ENCODE data around the gene MRPL43.
A peak's percentile ranks its signal among the peaks of the same experiment; 100 is the strongest.

The MRPL43 gene

DNA sequence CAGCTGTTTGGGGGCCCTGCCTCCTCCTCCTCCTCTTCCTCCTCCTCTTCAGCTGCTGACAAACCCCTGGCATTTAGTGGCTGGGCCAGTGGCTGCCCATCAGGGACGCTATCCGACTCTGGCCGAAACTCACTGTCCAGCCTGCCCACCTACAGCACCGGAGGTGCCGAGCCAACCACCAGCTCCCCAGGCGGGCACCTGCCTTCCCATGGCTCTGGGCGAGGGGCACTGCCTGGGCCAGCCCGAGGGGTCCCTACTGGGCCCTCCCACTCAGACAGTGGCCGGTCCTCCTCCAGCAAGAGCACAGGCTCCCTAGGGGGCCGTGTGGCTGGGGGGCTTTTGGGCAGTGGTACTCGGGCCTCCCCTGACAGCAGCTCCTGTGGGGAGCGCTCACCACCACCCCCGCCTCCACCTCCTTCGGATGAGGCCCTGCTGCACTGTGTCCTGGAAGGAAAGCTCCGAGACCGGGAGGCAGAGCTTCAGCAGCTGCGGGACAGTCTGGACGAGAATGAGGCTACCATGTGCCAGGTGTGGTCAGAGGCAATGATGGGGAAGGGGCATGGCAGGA lies 16.4 kb upstream of the MRPL43 start:
- TF ChIP-seq GATA1 (IDR thresholded peaks at IDR 0.05; ENCODE audit: low read depth, low read length), result no peak
- TF ChIP-seq POLR2A (IDR thresholded peaks at IDR 0.05; ENCODE audit: low read length), result no peak
- no peak for DNase-seq

DNA sequence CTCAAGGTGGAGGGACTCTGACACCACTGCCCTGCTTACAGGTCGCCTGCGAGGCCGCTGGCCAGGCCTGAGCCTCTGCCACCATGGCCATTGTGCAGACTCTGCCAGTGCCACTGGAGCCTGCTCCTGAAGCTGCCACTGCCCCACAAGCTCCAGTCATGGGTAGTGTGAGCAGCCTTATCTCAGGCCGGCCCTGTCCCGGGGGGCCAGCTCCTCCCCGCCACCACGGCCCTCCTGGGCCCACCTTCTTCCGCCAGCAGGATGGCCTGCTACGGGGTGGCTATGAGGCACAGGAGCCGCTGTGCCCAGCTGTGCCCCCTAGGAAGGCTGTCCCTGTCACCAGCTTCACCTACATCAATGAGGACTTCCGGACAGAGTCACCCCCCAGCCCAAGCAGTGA lies 15.2 kb upstream of the MRPL43 start:
- no peak for TF ChIP-seq POLR2A (IDR thresholded peaks at IDR 0.05; ENCODE audit: low read length)
- TF ChIP-seq GATA1 (IDR thresholded peaks at IDR 0.05; ENCODE audit: low read depth, low read length), result no peak
- no peak for DNase-seq

DNA sequence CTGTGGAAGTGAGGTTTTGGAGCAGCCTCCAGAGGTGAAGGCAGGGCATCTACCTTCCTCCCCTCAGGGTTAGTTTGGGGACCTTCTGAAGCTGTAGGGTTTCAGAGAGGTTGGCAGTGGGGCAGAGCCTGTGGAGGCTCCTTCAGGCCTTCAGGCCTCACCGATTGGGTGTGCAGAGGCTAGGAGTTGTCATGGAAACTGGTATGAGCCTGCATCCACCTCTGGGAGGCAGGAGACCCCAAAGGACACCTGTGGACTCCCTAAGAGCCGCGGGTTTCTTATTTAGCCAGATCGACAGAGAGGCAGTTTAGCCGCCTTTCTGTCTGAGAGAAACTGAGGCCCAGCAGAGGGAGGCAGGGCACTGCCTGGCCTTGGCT lies 14.3 kb upstream of the MRPL43 start:
- no peak for DNase-seq
- no peak for TF ChIP-seq POLR2A (IDR thresholded peaks at IDR 0.05; ENCODE audit: low read length)
- TF ChIP-seq GATA1 (IDR thresholded peaks at IDR 0.05; ENCODE audit: low read depth, low read length), result no peak

DNA sequence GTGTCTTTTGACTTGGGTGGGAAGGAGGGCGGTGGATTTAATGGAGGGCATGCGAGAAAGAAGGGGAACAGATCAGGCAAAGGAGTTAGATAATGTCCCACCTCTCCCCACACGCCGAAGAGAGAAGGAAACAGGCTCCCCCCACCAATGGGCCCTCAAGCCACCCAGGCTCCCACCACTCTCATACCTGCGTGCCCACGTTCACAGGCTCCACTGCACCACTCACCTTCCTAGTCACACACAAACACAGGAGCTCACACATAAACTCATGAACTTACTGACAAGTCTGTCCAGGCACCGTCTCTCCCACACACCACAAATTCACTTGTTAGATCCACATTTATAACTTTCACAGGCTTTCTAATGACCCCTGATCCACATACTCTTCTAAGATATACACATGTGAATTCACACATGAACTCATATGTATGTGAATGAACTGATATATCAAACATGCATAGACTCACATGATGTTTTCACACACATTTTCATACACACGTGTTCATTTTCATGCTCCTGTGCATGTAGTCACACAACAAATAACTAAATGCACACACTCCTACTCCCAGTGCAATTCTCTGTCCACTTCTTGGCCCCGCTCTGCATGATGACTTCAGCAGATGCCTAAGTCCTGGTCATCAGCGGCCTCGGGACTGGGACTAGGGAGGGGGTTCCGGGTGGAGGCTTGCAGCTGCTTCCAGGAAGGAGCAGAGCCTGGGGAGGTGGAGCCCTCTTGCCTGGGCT lies 13.8 kb upstream of the MRPL43 start:
- DNase-seq, result peak; percentile 24 to 46
- TF ChIP-seq POLR2A (IDR thresholded peaks at IDR 0.05; ENCODE audit: low read length) (no peak), GATA1 (IDR thresholded peaks at IDR 0.05; ENCODE audit: low read depth, low read length) (no peak)

DNA sequence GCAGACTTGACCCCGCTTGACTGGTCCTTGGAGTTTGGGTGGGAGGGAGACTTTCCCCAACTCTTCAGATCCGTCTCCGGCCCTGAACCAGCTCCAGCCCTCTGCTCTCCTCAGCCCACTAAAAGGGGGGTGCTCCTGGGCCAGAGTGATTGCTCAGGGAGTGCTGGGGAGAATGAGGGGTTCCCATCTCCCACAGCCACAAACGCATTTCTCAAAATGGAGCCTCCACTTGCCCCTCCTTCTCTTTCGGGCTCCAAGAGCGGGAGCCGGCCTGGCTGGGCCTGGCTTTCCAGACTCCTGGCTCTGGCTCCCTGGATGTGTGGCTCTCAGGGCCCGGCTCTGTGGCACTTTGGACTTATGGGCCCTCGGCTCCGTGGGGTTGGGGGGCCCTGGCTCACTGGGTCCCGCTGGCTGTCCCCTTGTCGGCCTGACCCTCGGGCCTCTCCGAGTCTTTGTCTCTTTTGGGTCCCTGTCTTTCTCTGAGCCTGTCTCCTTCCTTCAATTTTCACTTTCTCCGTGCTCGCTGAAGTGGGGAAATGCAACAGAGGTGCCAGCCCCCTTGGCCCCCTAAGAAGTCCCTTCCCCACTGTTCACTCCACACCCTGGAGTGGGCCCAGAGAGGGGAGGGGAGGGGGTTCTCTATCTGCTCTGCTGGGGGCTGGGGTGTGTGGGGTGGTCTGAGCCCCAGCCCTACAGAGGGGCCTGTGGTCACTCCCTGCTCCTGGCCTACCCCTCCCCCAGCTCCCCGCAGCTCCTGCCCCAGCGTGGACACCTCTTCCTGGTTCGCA lies 13.0 kb upstream of the MRPL43 start:
- peak; percentile 42 to 50 for DNase-seq
- TF ChIP-seq GATA1 (IDR thresholded peaks at IDR 0.05; ENCODE audit: low read depth, low read length) (no peak), POLR2A (IDR thresholded peaks at IDR 0.05; ENCODE audit: low read length) (no peak)

DNA sequence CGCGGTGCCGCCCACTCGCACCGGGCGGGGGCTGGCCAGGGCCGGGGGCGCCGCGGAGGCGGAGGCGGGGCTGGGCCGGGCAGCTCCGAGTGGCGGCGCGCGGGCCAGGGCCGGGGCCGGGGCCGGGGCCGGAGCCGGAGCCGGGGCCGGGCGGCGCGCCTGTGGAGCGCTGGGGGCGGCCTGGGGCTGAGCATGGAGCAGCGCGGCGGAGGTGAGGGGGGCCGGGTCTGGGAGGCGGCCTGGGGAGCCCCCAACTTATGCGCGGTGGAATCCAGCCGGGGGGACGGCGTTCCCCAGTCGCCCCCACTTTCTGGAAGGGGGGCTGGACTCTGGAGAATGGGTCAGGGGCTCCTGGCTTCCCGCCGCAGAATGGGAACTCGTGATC lies 12.4 kb upstream of the MRPL43 start, which contains the start of gene LZTS2:
LZTS2 (plus strand) TSS at position 67 of the 385 bp plus-strand sequence. CDS start 2,731 bp downstream, outside the sequence.
- DNase-seq, result no peak
- TF ChIP-seq GATA1 (IDR thresholded peaks at IDR 0.05; ENCODE audit: low read depth, low read length), result no peak
- TF ChIP-seq POLR2A (IDR thresholded peaks at IDR 0.05; ENCODE audit: low read length), result no peak

DNA sequence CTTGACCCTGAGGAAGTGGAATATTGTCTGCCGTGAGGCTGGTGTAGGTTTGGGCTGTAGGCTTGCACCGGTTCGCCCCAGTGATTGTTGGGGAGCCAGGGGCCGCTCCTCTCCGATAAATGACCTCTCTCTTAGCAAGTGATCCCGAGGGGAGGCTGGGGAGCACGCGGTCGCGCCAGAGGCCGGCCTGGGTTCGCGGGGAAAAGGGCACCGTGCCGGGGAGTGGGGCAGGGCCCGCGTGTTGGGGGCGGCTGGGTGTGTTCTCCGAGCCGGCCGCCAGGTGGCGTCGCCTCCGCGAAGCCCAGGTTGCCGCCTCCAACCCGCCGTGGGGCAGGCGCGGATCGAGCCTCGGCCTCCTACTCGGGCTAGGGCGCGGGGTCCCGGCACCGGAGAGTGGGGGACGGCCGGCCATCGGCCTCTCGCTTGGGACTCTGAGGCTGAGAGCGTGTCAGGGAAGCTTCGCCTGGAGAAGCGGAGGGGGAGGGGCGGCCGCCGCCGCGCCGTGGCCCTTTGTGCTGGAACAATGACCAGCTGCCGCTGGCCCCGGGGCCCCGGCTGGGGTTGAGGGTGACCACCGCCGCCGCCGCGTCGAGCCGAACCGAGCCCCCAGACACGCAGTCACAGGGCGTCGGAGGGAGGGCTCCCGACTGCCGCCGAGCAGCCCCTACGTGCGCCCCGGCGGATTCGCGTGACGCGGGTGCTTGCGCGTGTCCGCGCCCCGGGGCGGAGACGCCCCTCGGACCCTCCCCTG lies 11.9 kb upstream of the MRPL43 start:
- peak; percentile 83 to 90 for DNase-seq
- TF ChIP-seq GATA1 (IDR thresholded peaks at IDR 0.05; ENCODE audit: low read depth, low read length) (no peak), POLR2A (IDR thresholded peaks at IDR 0.05; ENCODE audit: low read length) (peak; percentile 54)

DNA sequence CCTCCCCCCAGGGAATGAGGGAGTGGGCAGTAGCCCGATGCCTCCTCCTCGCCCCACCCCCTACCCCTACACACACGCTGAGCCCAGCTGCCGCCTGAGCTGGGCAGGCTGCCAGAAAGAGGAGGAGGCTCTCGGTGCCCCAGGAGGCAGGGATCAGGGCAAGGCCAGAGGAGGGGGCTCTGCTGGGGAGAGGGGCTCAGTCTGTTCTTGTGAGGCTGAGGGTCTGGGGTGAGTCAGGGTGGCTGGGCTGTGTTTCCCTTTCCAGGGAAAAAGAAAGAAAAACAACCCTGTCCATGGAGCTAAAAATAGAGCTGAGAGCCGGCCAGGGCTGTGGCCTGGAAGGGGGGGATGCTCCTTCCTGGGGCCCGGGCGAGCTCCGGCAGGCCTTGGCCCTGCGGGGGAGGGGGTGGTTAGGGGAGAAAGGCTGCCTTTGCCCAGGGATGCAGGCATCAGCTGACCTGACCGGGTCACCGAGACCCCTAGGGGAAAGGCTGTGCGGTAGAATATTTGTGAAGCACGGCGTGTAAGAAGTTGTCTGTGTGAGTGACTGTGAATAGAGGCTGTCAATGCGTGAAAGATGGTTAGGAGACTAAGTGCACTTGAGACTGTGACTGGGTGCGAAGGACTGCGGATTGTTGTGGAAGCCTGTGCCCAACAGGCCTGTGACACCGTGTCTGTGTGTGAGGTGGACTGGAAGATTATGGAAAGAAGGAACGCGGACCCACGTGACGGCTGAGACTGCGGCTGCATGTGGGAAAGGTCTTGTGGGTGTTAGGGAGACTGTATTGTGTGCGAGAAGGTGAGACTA lies 11.1 kb upstream of the MRPL43 start:
- TF ChIP-seq POLR2A (IDR thresholded peaks at IDR 0.05; ENCODE audit: low read length), result no peak
- no peak for TF ChIP-seq GATA1 (IDR thresholded peaks at IDR 0.05; ENCODE audit: low read depth, low read length)
- DNase-seq, result peak; percentile 83 to 87

DNA sequence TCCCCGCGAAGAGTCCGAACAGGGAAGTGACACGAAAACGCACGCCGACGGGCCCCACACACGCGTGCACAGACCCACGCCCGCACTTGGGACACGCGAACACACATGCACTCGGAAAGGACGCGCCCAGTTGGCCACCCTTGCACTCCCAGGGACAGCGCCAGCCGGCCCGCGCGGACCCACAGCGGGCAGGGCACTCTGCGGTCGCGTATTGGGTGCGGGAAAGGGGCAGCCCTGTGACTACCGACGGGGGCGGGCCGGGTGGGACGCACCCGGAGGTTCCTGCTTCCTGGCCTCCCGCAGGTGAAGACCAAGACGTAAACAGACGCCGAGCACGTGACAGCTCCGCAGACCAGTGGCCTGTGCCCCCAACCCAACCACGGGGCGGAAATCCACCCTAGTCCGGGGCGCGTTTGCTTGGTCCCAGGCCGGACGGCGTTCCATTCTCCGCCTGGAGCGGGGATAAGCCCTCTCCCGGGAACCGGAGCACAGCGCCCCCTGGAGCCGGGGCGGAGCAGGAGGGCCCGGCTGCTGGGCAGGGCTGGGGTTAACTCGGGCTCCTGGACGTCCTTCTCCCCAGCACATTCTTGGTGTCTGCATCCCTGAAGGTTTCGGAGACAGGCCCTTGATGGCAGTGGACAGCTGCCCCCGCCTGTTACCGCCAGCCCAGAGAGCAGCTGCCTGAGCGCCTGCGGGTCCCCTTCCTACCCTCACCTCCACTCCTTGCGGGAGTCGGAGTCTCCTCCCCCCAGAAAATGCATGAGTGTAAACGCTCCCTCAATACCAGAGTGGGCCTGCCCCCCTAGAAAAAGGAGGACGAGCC lies 10.3 kb upstream of the MRPL43 start:
- peak; percentile 79 to 87 for DNase-seq
- TF ChIP-seq GATA1 (IDR thresholded peaks at IDR 0.05; ENCODE audit: low read depth, low read length) (no peak), POLR2A (IDR thresholded peaks at IDR 0.05; ENCODE audit: low read length) (peak; percentile 38)

DNA sequence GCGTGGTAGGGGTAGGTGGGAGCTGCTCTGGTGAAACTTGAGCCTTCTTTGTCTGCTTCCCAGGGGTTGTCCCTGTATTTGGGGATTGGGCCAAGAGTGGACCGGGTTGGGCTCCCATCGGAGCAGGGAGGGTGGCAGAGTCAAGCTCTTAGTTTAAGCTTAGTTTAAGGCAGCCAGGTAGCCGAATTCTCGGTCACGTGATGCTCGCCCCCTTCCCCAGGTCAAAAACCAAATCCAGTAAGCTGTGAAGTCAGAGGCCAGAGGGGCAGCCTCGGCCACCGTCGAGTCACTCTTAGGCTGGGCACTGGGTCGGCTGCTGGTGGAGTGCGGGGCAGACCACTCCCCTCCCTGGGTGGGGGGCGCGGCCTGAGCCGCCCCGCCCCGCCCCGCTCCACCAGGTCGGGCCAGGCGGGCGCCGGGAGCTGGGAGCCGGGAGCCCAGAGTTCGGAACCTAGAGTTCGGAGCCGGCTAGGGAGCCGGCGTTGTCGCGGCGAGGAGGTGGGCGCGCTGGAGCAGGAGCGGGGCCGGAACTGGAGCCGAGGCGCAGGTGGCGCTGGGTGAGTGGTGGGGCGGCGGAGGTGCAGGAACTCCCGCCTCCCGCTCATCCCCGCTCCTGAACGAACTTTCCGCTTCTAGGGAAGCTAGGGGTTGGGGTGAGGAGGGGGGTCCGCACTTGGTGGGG lies 9.5 kb upstream of the MRPL43 start:
- DNase-seq, result peak; percentile 54 to 61
- TF ChIP-seq POLR2A (IDR thresholded peaks at IDR 0.05; ENCODE audit: low read length) (no peak), GATA1 (IDR thresholded peaks at IDR 0.05; ENCODE audit: low read depth, low read length) (no peak)

DNA sequence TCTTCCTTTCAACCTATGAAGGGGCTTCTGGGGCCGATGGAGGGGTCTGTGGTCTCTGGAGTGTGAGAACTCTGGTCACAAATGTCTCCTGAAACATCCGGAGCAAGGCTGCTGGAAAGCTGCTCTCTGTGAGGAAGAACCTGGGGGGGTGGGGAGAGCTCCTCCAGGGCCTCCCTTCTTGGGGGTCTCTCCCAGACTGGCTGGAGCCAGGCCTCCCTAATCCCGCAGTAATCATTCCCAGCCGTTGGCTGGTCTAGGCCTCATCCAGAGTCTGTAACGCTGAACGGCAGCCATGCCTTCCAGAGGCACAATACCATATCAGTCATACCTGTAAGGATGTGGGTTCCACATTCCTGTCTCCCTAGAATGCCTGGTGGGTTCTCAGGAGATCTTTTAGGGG lies 7.9 kb upstream of the MRPL43 start:
- TF ChIP-seq GATA1 (IDR thresholded peaks at IDR 0.05; ENCODE audit: low read depth, low read length) (no peak), POLR2A (IDR thresholded peaks at IDR 0.05; ENCODE audit: low read length) (no peak)
- no peak for DNase-seq
